Hematopoietic multipotent progenitor cell treated with erythropoietin and hydrocortisone succinate and interleukin-3 and kit ligand, for 4 days (in vitro differentiated cells): ENCODE measurements around the gene A4GNT.

Experiments
- DNase-seq: peaks from one replicate; pipeline ENCODE4 v3.0.0-alpha.2; 2015

Gene A4GNT

DNA sequence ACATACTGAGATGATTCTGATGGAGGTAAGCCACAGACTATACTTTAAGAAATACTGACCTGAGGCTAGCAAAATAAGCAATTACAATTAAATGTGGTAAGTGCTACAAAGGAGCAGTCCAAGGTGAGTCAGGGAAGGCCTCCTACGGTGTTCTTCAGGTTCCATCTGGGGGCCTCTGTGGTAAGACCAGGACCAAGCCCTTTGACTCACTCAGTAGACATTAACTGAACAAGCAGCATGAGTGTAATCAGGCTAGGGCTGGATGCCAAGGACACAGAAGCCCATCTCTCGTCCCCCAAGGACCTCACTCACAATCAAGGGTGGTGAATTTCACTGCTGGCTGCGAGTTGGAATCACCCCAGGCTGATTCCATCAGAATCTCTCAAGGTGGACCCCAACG lies 54.1 kb downstream of the A4GNT start:
- DNase-seq, result no peak
